GM12878 (cell line): Measurements from ENCODE around the gene TTLL13. TPM values are rescaled to one million over a fixed set of nuclear protein-coding genes. Genes with fewer than 3 reads are reported as not detected.

Experiments used
- ATAC-seq: fragments of 200-7000 bp; cut with Tn5 transposase; 3 replicates; pipeline ENCODE4 v1.9.1; 2020; ENCODE audit warnings: mild to moderate bottlenecking, moderate library complexity
- BruUV-seq: library from RNA; stranded (reverse); fragments of 400-500 nt; replicated peaks from 2 replicates; lab custom pipeline; 2021; lab: Mats Ljungman, UMichigan
- CTCF ChIA-PET: fragments of 300-600 bp; sonication (Branson Sonifier 250); formaldehyde crosslinking; extraction: SDS; loops from one replicate; lab custom pipeline; 2021; ENCODE audit warnings: inconsistent platforms; lab: Yijun Ruan, JAX
- POLR2A ChIA-PET: fragments of 350-600 bp; formaldehyde crosslinking; extraction: SDS; loops from one replicate; lab custom pipeline; 2021; ENCODE audit warnings: inconsistent platforms; lab: Charles Lee
- RAD21 ChIA-PET: fragments of 300-600 bp; sonication (Branson Sonifier 250); formaldehyde crosslinking; loops from one replicate; lab custom pipeline; 2023; ENCODE audit warnings: antibody characterized with exemption; ENCODE audit not compliant: unreplicated experiment; lab: Charles Lee
- SMC1A ChIA-PET: fragments of 300-600 bp; sonication (Branson Sonifier 250); formaldehyde crosslinking; loops from one replicate; lab custom pipeline; 2023; ENCODE audit not compliant: unreplicated experiment, uncharacterized antibody; lab: Charles Lee
- DNase-seq: peaks from one replicate; pipeline ENCODE4 v3.0.0-alpha.2; 2011; ENCODE audit warnings: low read depth, low spot score
- FAIRE-seq: peaks from 3 replicates; lab custom pipeline; 2011; peaks lifted over from hg19 to GRCh38; lab: Jason Lieb, UNC
- H2AFZ ChIP-seq: 2 replicates; pipeline ENCODE4 v1.6.0; 2011; ENCODE audit warnings: low read depth, low read length, control low read depth; ENCODE audit not compliant: control insufficient read depth
- H3K27ac ChIP-seq: 2 replicates; pipeline ENCODE4 v1.5.1; 2011; ENCODE audit warnings: control low read depth; ENCODE audit not compliant: control insufficient read depth, insufficient read depth
- H3K27me3 ChIP-seq, 2 experiments: replicated peaks in 1 of 2; 2 replicates each; pipeline versions ENCODE4 v1.6.0 to v1.6.1; 2011; ENCODE audit warnings: low read length in 1 of 2; ENCODE audit not compliant: control insufficient read depth in 2 of 2, insufficient read depth in 2 of 2
- H3K36me3 ChIP-seq, 2 experiments: 2 replicates each; pipeline ENCODE4 v1.5.1; 2011; ENCODE audit warnings: low read length in 1 of 2; ENCODE audit not compliant: control insufficient read depth in 2 of 2, insufficient read depth in 2 of 2
- H3K4me1 ChIP-seq: 2 replicates; pipeline ENCODE4 v1.6.1; 2011; ENCODE audit warnings: mild to moderate bottlenecking, low read length, moderate library complexity, mixed read lengths; ENCODE audit not compliant: control insufficient read depth, insufficient read depth
- H3K4me2 ChIP-seq: 2 replicates; pipeline ENCODE4 v1.6.0; 2011; ENCODE audit warnings: control low read depth; ENCODE audit not compliant: control insufficient read depth, insufficient read depth
- H3K4me3 ChIP-seq: fragments of 200-600 bp; sonication (generic); 2 replicates; pipeline ENCODE4 v1.5.1; 2016
- H3K79me2 ChIP-seq: 2 replicates; pipeline ENCODE4 v1.6.0; 2011; ENCODE audit warnings: low read length; ENCODE audit not compliant: control insufficient read depth, insufficient read depth
- H3K9ac ChIP-seq: 2 replicates; pipeline ENCODE4 v1.8.0; 2011; ENCODE audit warnings: low read length, control low read depth, mixed read lengths; ENCODE audit not compliant: control insufficient read depth, insufficient read depth
- H3K9me3 ChIP-seq: replicated peaks from 3 replicates; pipeline ENCODE4 v1.5.1; 2011; ENCODE audit warnings: mild to moderate bottlenecking, low read length; ENCODE audit not compliant: control insufficient read depth, insufficient read depth
- H4K20me1 ChIP-seq: 2 replicates; pipeline ENCODE4 v1.6.0; 2011; ENCODE audit not compliant: control insufficient read depth, insufficient read depth
- BCL11A ChIP-seq: IDR thresholded peaks from 2 replicates; pipeline ENCODE4 v1.6.1; 2011; ENCODE audit warnings: low read depth, low read length
- FOXK2 ChIP-seq: fragments of 450-650 bp; IDR thresholded peaks from 2 replicates; pipeline ENCODE4 v1.6.1; 2017; ENCODE audit warnings: mild to moderate bottlenecking, moderate library complexity
- IRF4 ChIP-seq: IDR thresholded peaks from 2 replicates; pipeline ENCODE4 v1.6.1; 2011; ENCODE audit warnings: low read depth, low read length
- MXI1 ChIP-seq: fragments of 150-350 bp; IDR thresholded peaks from 2 replicates; pipeline ENCODE4 v1.6.1; 2011; ENCODE audit warnings: low read depth, mild to moderate bottlenecking, inconsistent platforms, low read length, improper control_type of control experiment
- NFIC ChIP-seq: IDR thresholded peaks from 2 replicates; pipeline ENCODE4 v1.6.1; 2012; ENCODE audit warnings: low read depth, mild to moderate bottlenecking, inconsistent platforms, low read length, moderate library complexity
- RAD51 ChIP-seq: fragments of 450-650 bp; IDR thresholded peaks from 2 replicates; pipeline ENCODE4 v1.6.1; 2016; ENCODE audit warnings: moderate library complexity, mild to moderate bottlenecking, inconsistent platforms
- RFX5 ChIP-seq: IDR thresholded peaks from 2 replicates; pipeline ENCODE4 v1.6.1; 2011; ENCODE audit warnings: low read depth, low read length, improper control_type of control experiment
- SIN3A ChIP-seq: IDR thresholded peaks from 2 replicates; pipeline ENCODE4 v1.6.1; 2012; ENCODE audit warnings: low read depth, low read length, improper control_type of control experiment
- SRF ChIP-seq, 2 experiments: IDR thresholded peaks; 2 replicates each; pipeline ENCODE4 v1.6.1; 2011; ENCODE audit warnings: low read depth in 2 of 2, low read length in 2 of 2, mild to moderate bottlenecking in 1 of 2, moderate library complexity in 1 of 2
- WGBS: methylation state at CpG from one replicate; pipeline ENCODE4 v1.1.6; 2016; ENCODE audit warnings: low lambda C conversion rate; ENCODE audit not compliant: insufficient replicate concordance, insufficient coverage; ENCODE audit errors: missing lambda C conversion rate; 5-methylcytosine and 5-hydroxymethylcytosine counted together
- in situ Hi-C: fragments of 300-500 bp; cut with MboI; formaldehyde crosslinking; loops from 9 replicates; pipeline ENCODE4 v1.14.3; 2018; ENCODE audit warnings: mixed read lengths
- intact Hi-C: fragments of 100-400 bp; cut with micrococcal nuclease; formaldehyde crosslinking; loops from one replicate; pipeline ENCODE4 v1.14.2; 2022; ENCODE audit not compliant: unreplicated experiment
- polyA plus RNA-seq, 11 experiments: library from polyadenylated mRNA; depleted of rRNA in 4 of 11; unstranded in 6 of 11; stranded (reverse) in 5 of 11; fragments of >200 nt; fragmentation: Nextera tagmentation in 4 of 11; fragmentation: Illumina TruSeq in 1 of 11; extraction: Ambion mirVana in 4 of 11; extraction: Trizol in 1 of 11; gene quantifications; 1 replicate in 1 of 11; 2 replicates in 10 of 11; pipeline versions ENCODE4 v1.2.1 to v1.2.3, GENCODE V29; 2011 to 2016; ENCODE audit warnings: inconsistent platforms in 2 of 11, missing spikeins in 2 of 11, low read depth in 1 of 11
- total RNA-seq, 4 experiments: library from RNA; depleted of rRNA in 3 of 4; stranded (reverse); fragments of >200 nt in 3 of 4; fragmentation: Illumina TruSeq in 1 of 4; extraction: Trizol in 1 of 4; gene quantifications; 2 replicates each; pipeline versions ENCODE4 v1.2.1 to v1.2.3, GENCODE V29; 2013 to 2021
- TF ChIP-seq, protein P1 (sequence below): fragments of 450-650 bp; IDR thresholded peaks from 2 replicates; pipeline ENCODE4 v1.6.1; 2017; ENCODE audit warnings: mild to moderate bottlenecking
- TF ChIP-seq, protein P2 (sequence below): IDR thresholded peaks from 2 replicates; pipeline ENCODE4 v1.6.1; 2011; ENCODE audit warnings: mild to moderate bottlenecking, low read depth, low read length, moderate library complexity; ENCODE audit not compliant: insufficient replicate concordance
- TF ChIP-seq, protein P3 (sequence below): fragments of 450-650 bp; formaldehyde crosslinking; IDR thresholded peaks from 2 replicates; pipeline ENCODE4 v1.5.0; 2022; ENCODE audit warnings: mild to moderate bottlenecking, missing genetic modification characterization
- TF ChIP-seq, protein P4 (sequence below): fragments of 450-650 bp; formaldehyde crosslinking; IDR thresholded peaks from 2 replicates; pipeline ENCODE4 v1.4.0; 2020; ENCODE audit warnings: mild to moderate bottlenecking, moderate library complexity

TTLL13 gene
- total and polyA plus RNA-seq, 10 of the 15 experiments (the other 5 are each of a cell fraction or from before 2014, with no cell fraction given) = 0.03 to 0.32 (median 0.13) TPM; not detected in 1

DNA sequence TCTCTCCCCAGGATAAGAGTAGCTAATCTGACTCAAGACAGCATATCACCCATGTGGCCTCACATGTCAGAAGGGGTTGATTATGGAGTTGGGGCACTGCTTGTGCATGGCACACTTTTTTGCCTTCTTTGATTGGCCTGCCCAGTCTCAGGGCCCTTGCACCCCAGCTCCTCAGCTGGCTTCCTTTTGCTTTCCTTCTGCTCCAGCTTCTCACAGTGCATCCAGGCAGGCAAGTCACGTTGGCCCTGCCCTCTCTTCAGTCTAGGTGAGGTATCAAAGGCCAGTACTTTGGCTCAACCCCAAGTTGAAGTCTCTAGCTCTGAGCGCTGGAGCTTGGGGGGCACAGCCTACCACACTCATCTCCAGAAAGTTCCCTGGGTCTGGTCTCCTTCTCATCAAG is 58.3 kb downstream of the TTLL13 start:
- H3K27me3 ChIP-seq = no peaks in the 10 kb centered on the region
- BruUV-seq = no TSS peak
- H3K27ac ChIP-seq = no peak overlapping the region
- no peaks in the 10 kb centered on the region for H3K79me2 ChIP-seq
- ChIA-PET CTCF (interaction anchor here (0.8 to 9.6 kb wide), 9 partner anchors 11 to 623 kb away, joined by 3 to 142 read pairs (median 11); no protein-coding TSS in a partner anchor), RAD21 (interaction anchor here (1.2 to 2.1 kb wide), 8 partner anchors 12 to 296 kb away, joined by 3 to 23 read pairs (median 4); no protein-coding TSS in a partner anchor), SMC1A (interaction anchor here (0.5 to 9.2 kb wide), 9 partner anchors 12 to 175 kb away, joined by 3 to 90 read pairs (median 4); no protein-coding TSS in a partner anchor), POLR2A (interaction anchor here (0.6 to 1.4 kb wide), 3 partner anchors 12 to 74 kb away, joined by 3 to 7 read pairs (median 3); partner anchors contain the start of genes CIB1 and GDPGP1)
- 62% methylated on average over 2 of the region's 2 CpGs for WGBS
- no peak overlapping the region for H3K9ac ChIP-seq
- ATAC-seq (no peak), DNase-seq (no peak), FAIRE-seq (no peak)
- H3K9me3 ChIP-seq = no peaks in the 10 kb centered on the region
- H3K36me3 ChIP-seq = no peaks in the 10 kb centered on the region
- in situ Hi-C loops (no loop called here), intact Hi-C loops (no loop called here)
- no peaks in the 10 kb centered on the region for H4K20me1 ChIP-seq
- H2AFZ ChIP-seq = no peak overlapping the region
- H3K4me2 ChIP-seq = no peak overlapping the region
- H3K4me1 ChIP-seq = peaks cover 20% of the 10 kb centered on the region
- H3K4me3 ChIP-seq = no peak overlapping the region
- TF ChIP-seq IRF4 (no peak), SIN3A (no peak), BCL11A (no peak), MXI1 (no peak), RFX5 (no peak), NFIC (no peak), SRF (IDR thresholded peaks at IDR 0.05; ENCODE audit: low read depth in 2 of 2, low read length in 2 of 2) (no peak), RAD51 (no peak), FOXK2 (no peak)
- TF ChIP-seq, protein P1, sequence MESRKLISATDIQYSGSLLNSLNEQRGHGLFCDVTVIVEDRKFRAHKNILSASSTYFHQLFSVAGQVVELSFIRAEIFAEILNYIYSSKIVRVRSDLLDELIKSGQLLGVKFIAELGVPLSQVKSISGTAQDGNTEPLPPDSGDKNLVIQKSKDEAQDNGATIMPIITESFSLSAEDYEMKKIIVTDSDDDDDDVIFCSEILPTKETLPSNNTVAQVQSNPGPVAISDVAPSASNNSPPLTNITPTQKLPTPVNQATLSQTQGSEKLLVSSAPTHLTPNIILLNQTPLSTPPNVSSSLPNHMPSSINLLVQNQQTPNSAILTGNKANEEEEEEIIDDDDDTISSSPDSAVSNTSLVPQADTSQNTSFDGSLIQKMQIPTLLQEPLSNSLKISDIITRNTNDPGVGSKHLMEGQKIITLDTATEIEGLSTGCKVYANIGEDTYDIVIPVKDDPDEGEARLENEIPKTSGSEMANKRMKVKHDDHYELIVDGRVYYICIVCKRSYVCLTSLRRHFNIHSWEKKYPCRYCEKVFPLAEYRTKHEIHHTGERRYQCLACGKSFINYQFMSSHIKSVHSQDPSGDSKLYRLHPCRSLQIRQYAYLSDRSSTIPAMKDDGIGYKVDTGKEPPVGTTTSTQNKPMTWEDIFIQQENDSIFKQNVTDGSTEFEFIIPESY = no peak
- TF ChIP-seq, protein P2, sequence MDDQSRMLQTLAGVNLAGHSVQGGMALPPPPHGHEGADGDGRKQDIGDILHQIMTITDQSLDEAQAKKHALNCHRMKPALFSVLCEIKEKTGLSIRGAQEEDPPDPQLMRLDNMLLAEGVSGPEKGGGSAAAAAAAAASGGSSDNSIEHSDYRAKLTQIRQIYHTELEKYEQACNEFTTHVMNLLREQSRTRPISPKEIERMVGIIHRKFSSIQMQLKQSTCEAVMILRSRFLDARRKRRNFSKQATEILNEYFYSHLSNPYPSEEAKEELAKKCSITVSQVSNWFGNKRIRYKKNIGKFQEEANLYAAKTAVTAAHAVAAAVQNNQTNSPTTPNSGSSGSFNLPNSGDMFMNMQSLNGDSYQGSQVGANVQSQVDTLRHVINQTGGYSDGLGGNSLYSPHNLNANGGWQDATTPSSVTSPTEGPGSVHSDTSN = no peak
- TF ChIP-seq, protein P3, sequence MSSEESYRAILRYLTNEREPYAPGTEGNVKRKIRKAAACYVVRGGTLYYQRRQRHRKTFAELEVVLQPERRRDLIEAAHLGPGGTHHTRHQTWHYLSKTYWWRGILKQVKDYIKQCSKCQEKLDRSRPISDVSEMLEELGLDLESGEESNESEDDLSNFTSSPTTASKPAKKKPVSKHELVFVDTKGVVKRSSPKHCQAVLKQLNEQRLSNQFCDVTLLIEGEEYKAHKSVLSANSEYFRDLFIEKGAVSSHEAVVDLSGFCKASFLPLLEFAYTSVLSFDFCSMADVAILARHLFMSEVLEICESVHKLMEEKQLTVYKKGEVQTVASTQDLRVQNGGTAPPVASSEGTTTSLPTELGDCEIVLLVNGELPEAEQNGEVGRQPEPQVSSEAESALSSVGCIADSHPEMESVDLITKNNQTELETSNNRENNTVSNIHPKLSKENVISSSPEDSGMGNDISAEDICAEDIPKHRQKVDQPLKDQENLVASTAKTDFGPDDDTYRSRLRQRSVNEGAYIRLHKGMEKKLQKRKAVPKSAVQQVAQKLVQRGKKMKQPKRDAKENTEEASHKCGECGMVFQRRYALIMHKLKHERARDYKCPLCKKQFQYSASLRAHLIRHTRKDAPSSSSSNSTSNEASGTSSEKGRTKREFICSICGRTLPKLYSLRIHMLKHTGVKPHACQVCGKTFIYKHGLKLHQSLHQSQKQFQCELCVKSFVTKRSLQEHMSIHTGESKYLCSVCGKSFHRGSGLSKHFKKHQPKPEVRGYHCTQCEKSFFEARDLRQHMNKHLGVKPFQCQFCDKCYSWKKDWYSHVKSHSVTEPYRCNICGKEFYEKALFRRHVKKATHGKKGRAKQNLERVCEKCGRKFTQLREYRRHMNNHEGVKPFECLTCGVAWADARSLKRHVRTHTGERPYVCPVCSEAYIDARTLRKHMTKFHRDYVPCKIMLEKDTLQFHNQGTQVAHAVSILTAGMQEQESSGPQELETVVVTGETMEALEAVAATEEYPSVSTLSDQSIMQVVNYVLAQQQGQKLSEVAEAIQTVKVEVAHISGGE (CRISPR knock-in tag) = no peak
- TF ChIP-seq, protein P4, sequence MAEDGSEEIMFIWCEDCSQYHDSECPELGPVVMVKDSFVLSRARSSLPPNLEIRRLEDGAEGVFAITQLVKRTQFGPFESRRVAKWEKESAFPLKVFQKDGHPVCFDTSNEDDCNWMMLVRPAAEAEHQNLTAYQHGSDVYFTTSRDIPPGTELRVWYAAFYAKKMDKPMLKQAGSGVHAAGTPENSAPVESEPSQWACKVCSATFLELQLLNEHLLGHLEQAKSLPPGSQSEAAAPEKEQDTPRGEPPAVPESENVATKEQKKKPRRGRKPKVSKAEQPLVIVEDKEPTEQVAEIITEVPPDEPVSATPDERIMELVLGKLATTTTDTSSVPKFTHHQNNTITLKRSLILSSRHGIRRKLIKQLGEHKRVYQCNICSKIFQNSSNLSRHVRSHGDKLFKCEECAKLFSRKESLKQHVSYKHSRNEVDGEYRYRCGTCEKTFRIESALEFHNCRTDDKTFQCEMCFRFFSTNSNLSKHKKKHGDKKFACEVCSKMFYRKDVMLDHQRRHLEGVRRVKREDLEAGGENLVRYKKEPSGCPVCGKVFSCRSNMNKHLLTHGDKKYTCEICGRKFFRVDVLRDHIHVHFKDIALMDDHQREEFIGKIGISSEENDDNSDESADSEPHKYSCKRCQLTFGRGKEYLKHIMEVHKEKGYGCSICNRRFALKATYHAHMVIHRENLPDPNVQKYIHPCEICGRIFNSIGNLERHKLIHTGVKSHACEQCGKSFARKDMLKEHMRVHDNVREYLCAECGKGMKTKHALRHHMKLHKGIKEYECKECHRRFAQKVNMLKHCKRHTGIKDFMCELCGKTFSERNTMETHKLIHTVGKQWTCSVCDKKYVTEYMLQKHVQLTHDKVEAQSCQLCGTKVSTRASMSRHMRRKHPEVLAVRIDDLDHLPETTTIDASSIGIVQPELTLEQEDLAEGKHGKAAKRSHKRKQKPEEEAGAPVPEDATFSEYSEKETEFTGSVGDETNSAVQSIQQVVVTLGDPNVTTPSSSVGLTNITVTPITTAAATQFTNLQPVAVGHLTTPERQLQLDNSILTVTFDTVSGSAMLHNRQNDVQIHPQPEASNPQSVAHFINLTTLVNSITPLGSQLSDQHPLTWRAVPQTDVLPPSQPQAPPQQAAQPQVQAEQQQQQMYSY (CRISPR knock-in tag) = no peak
